Endothelial cell (in vitro differentiated cells): ENCODE measurements around the gene OR52E2. TPM values are rescaled to one million over a fixed set of nuclear protein-coding genes. Genes with fewer than 3 reads are reported as not detected.

Experiments used
- DNase-seq: peaks from one replicate; pipeline ENCODE4 v3.0.0; 2021; ENCODE audit warnings: low spot score
- H3K27ac Mint-ChIP-seq: one replicate; pipeline ENCODE4 v1.8.0; 2021; ENCODE audit warnings: mixed read lengths, inconsistent platforms; ENCODE audit not compliant: unreplicated experiment
- H3K27me3 Mint-ChIP-seq: one replicate; pipeline ENCODE4 v1.8.0; 2021; ENCODE audit warnings: mild to moderate bottlenecking, moderate library complexity, mixed read lengths, inconsistent platforms; ENCODE audit not compliant: unreplicated experiment
- H3K36me3 Mint-ChIP-seq: one replicate; pipeline ENCODE4 v1.8.0; 2021; ENCODE audit warnings: mild to moderate bottlenecking, low read depth, mixed read lengths, inconsistent platforms; ENCODE audit not compliant: unreplicated experiment
- H3K4me1 Mint-ChIP-seq: one replicate; pipeline ENCODE4 v1.8.0; 2021; ENCODE audit warnings: mild to moderate bottlenecking, mixed read lengths, inconsistent platforms; ENCODE audit not compliant: unreplicated experiment
- H3K4me3 Mint-ChIP-seq: one replicate; pipeline ENCODE4 v1.8.0; 2021; ENCODE audit warnings: mild to moderate bottlenecking, mixed read lengths, inconsistent platforms; ENCODE audit not compliant: unreplicated experiment
- H3K9me3 Mint-ChIP-seq: one replicate; pipeline ENCODE4 v1.8.0; 2021; ENCODE audit warnings: mixed read lengths, inconsistent platforms; ENCODE audit not compliant: unreplicated experiment
- total RNA-seq: library from RNA; stranded (reverse); fragmentation: NEBNext Ultra II Directional; extraction: Animal tissue kit (Norgen Biotek cat#: 25700); gene quantifications from one replicate; pipeline ENCODE4 v1.2.1, GENCODE V29; 2021; ENCODE audit not compliant: unreplicated experiment
- TF ChIP-seq, protein P1 (sequence below): fragments of 200-600 bp; sonication (generic); IDR thresholded peaks from one replicate; pipeline ENCODE4 v1.5.0; 2021; ENCODE audit warnings: antibody characterized with exemption; ENCODE audit not compliant: unreplicated experiment

OR52E2 gene
- total RNA-seq, 1 donor from 2014 or later, result not detected

- no peaks in the 10 kb centered on the region for H3K27me3 Mint-ChIP-seq
- H3K9me3 Mint-ChIP-seq, result no peaks in the 10 kb centered on the region
- H3K4me3 Mint-ChIP-seq, result no peak within 1 kb of the TSS
- no peaks in the 10 kb centered on the region for H3K4me1 Mint-ChIP-seq
- H3K36me3 Mint-ChIP-seq, result no peaks in the 10 kb centered on the region
- no peak within 1 kb of the TSS for H3K27ac Mint-ChIP-seq
- no peak for DNase-seq
- TF ChIP-seq, protein P1, sequence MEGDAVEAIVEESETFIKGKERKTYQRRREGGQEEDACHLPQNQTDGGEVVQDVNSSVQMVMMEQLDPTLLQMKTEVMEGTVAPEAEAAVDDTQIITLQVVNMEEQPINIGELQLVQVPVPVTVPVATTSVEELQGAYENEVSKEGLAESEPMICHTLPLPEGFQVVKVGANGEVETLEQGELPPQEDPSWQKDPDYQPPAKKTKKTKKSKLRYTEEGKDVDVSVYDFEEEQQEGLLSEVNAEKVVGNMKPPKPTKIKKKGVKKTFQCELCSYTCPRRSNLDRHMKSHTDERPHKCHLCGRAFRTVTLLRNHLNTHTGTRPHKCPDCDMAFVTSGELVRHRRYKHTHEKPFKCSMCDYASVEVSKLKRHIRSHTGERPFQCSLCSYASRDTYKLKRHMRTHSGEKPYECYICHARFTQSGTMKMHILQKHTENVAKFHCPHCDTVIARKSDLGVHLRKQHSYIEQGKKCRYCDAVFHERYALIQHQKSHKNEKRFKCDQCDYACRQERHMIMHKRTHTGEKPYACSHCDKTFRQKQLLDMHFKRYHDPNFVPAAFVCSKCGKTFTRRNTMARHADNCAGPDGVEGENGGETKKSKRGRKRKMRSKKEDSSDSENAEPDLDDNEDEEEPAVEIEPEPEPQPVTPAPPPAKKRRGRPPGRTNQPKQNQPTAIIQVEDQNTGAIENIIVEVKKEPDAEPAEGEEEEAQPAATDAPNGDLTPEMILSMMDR, result no peak
Observed at GRCh38 chr11:5046226-5046625, 13.2 kb downstream of the OR52E2 start, which contains the start of gene OR52J3. OR52J3 (plus strand) TSS chr11:5046526; CDS start chr11:5046526, 0 bp downstream.

GRCh38 chr11:5043380-5043779 lies 16.0 kb downstream of the OR52E2 start:
- Mint-ChIP-seq H3K27ac (no peak overlapping the region), H3K9me3 (no peaks in the 10 kb centered on the region), H3K4me1 (no peaks in the 10 kb centered on the region), H3K4me3 (no peak overlapping the region), H3K36me3 (no peaks in the 10 kb centered on the region), H3K27me3 (no peaks in the 10 kb centered on the region)
- DNase-seq, result no peak
- TF ChIP-seq, protein P1, result no peak

DNA sequence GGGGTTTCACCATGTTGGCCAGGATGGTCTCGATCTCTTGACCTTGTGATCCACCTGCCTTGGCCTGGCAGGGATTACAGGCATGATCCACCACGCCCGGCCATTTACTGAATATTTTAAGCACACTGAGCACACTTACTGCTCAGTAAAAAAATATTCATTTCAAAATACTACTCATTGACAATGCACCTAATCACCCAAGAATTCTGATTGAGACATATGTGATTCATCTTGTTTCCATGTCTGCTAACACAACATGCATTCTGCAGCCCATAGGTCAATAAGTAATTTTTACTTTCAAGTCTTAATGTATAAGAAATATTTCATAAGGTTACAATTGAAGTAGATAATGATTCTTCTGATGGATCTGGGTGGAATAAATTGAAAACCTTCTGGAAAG lies 17.3 kb downstream of the OR52E2 start:
- no peak overlapping the region for H3K4me3 Mint-ChIP-seq
- H3K27ac Mint-ChIP-seq, result no peak overlapping the region
- no peaks in the 10 kb centered on the region for H3K27me3 Mint-ChIP-seq
- H3K36me3 Mint-ChIP-seq, result no peaks in the 10 kb centered on the region
- TF ChIP-seq, protein P1, result no peak
- H3K4me1 Mint-ChIP-seq, result peaks cover 4% of the 10 kb centered on the region
- no peaks in the 10 kb centered on the region for H3K9me3 Mint-ChIP-seq
- DNase-seq, result no peak

DNA sequence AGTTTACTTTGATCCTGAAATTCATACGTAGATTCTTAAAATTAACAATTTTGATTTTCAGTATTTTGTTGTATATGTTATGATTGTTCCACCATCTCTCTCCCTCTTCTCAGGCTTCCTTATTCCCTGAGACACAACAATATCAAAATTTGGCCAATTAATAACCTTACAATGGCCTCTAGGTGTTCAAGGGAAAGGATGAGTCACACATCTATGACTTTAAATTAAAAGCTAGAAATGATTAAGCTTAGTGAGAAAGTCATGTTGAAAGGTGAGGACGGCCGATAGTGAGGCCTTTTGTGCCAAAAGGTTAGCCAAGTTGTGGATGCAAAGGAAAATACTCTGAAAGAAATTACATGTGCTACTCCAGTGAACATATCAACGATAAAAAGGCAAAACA lies 18.6 kb downstream of the OR52E2 start:
- H3K27me3 Mint-ChIP-seq, result no peaks in the 10 kb centered on the region
- DNase-seq, result no peak
- no peak overlapping the region for H3K27ac Mint-ChIP-seq
- no peaks in the 10 kb centered on the region for H3K9me3 Mint-ChIP-seq
- H3K4me3 Mint-ChIP-seq, result no peak overlapping the region
- H3K36me3 Mint-ChIP-seq, result no peaks in the 10 kb centered on the region
- TF ChIP-seq, protein P1, result no peak
- peaks cover 4% of the 10 kb centered on the region for H3K4me1 Mint-ChIP-seq

DNA sequence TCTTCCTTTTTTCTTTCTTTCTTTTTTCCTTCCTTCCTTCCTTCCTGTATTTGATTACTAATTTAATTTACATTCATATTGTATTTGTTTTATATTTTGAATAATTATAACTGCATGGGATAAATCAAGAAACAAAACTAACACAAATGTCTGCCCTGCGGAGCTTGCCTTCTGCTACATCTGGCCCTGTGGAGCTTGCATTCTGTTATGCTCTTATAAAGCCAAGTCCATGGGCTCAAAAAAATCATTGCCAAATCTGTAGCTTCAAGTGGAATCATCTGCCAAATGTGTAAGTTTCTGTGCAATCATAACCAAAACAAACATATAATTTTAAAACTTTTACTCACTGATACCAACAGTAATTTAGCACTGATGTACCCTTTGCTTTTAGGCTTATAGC lies 21.1 kb downstream of the OR52E2 start:
- Mint-ChIP-seq H3K4me1 (peaks cover 4% of the 10 kb centered on the region), H3K36me3 (no peaks in the 10 kb centered on the region), H3K27ac (no peak overlapping the region), H3K4me3 (no peak overlapping the region), H3K9me3 (no peaks in the 10 kb centered on the region), H3K27me3 (no peaks in the 10 kb centered on the region)
- TF ChIP-seq, protein P1, result no peak
- DNase-seq, result no peak
